H1 (cell line): ENCODE data around the gene SOX6. TPM values are rescaled to one million over a fixed set of nuclear protein-coding genes. Genes with fewer than 3 reads are reported as not detected.

Experiments used
- CTCF ChIA-PET: fragments of 300-600 bp; sonication (Branson Sonifier 250); formaldehyde crosslinking; loops from one replicate; lab custom pipeline; 2021; ENCODE audit not compliant: partially characterized antibody; lab: Charles Lee
- POLR2A ChIA-PET: fragments of 300-600 bp; sonication (Branson Sonifier 250); formaldehyde crosslinking; loops from one replicate; lab custom pipeline; 2021; ENCODE audit warnings: inconsistent platforms; ENCODE audit not compliant: partially characterized antibody; lab: Charles Lee
- DNase-seq, 2 experiments: peaks; one replicate each; pipeline versions ENCODE4 v3.0.0 to v3.0.0-alpha.2; 2010 to 2022; ENCODE audit warnings: low spot score in 2 of 2, low read depth in 1 of 2, mixed read lengths in 1 of 2
- FAIRE-seq: peaks from 2 replicates; lab custom pipeline; 2011; peaks lifted over from hg19 to GRCh38; lab: Jason Lieb, UNC
- H2AFZ ChIP-seq: 2 replicates; pipeline ENCODE4 v1.8.1; 2012; ENCODE audit warnings: low read length, inconsistent platforms
- H2AK5ac ChIP-seq: 2 replicates; pipeline ENCODE4 v1.6.1; 2013; ENCODE audit warnings: low read depth, low read length
- H2BK120ac ChIP-seq: replicated peaks from 2 replicates; pipeline ENCODE3; 2013; ENCODE audit warnings: low read depth, low read length, inconsistent platforms
- H2BK12ac ChIP-seq: 2 replicates; pipeline ENCODE4 v1.6.1; 2013; ENCODE audit warnings: low read depth, low read length
- H2BK15ac ChIP-seq: 2 replicates; pipeline ENCODE4 v1.6.1; 2013; ENCODE audit warnings: low read length
- H2BK20ac ChIP-seq: 2 replicates; pipeline ENCODE4 v1.6.1; 2013; ENCODE audit warnings: low read length
- H2BK5ac ChIP-seq: 2 replicates; pipeline ENCODE4 v1.6.1; 2013; ENCODE audit warnings: low read depth, low read length
- H3K14ac ChIP-seq: 2 replicates; pipeline ENCODE4 v1.6.1; 2013; ENCODE audit warnings: inconsistent platforms; ENCODE audit not compliant: insufficient read length
- H3K18ac ChIP-seq: 2 replicates; pipeline ENCODE4 v1.6.1; 2013; ENCODE audit warnings: low read length; ENCODE audit errors: extremely low read depth
- H3K23ac ChIP-seq: 2 replicates; pipeline ENCODE4 v1.6.1; 2013; ENCODE audit warnings: inconsistent platforms; ENCODE audit not compliant: insufficient read length
- H3K23me2 ChIP-seq: 2 replicates; pipeline ENCODE4 v1.6.1; 2013; ENCODE audit warnings: low read depth, low read length
- H3K27ac ChIP-seq: 2 replicates; pipeline ENCODE4 v1.6.1; 2011; ENCODE audit warnings: low read depth, low read length, inconsistent platforms
- H3K27me3 ChIP-seq, 4 experiments: replicated peaks in 1 of 4; 1 replicate in 1 of 4; 2 replicates in 3 of 4; pipeline versions ENCODE4 v1.6.1 to v1.8.1; 2011 to 2013; ENCODE audit warnings: low read length in 3 of 4, mild to moderate bottlenecking in 3 of 4, inconsistent platforms in 2 of 4, mixed read lengths in 2 of 4, moderate library complexity in 1 of 4; ENCODE audit not compliant: control insufficient read depth in 3 of 4, insufficient read depth in 3 of 4; ENCODE audit errors: extremely low read depth in 1 of 4
- H3K36me3 ChIP-seq, 4 experiments: 2 replicates each; pipeline versions ENCODE4 v1.6.1 to v1.8.1; 2011 to 2013; ENCODE audit warnings: mild to moderate bottlenecking in 4 of 4, low read length in 3 of 4, moderate library complexity in 2 of 4, control low read depth in 1 of 4, inconsistent platforms in 1 of 4; ENCODE audit not compliant: insufficient read depth in 4 of 4, control insufficient read depth in 2 of 4
- H3K4ac ChIP-seq: replicated peaks from 2 replicates; pipeline ENCODE3; 2013; ENCODE audit warnings: low read length, low read depth, mixed read lengths, inconsistent platforms; ENCODE audit not compliant: insufficient read length
- H3K4me1 ChIP-seq, 4 experiments: replicated peaks in 1 of 4; 1 replicate in 1 of 4; 2 replicates in 3 of 4; pipeline versions ENCODE4 v1.6.1 to v1.8.1; 2011 to 2013; ENCODE audit warnings: low read length in 3 of 4, inconsistent platforms in 2 of 4, mixed read lengths in 1 of 4; ENCODE audit not compliant: insufficient read depth in 4 of 4, control insufficient read depth in 3 of 4
- H3K4me2 ChIP-seq, 2 experiments: 2 replicates each; pipeline versions ENCODE4 v1.6.1 to v1.8.1; 2011 to 2013; ENCODE audit warnings: low read depth in 2 of 2, low read length in 2 of 2, control low read depth in 1 of 2, inconsistent platforms in 1 of 2, mild to moderate bottlenecking in 1 of 2; ENCODE audit not compliant: insufficient read depth in 1 of 2
- H3K4me3 ChIP-seq, 4 experiments: fragments of 200-600, 300-600 bp in 1 of 4; sonication (generic), shearing (Covaris generic), sonication (Bioruptor Twin) in 1 of 4; 2 replicates each; pipeline versions ENCODE4 v1.5.1 to v1.8.1; 2011 to 2016; ENCODE audit warnings: low read length in 4 of 4, low read depth in 3 of 4, control low read depth in 2 of 4, inconsistent platforms in 2 of 4, mild to moderate bottlenecking in 2 of 4, mixed read lengths in 1 of 4, moderate library complexity in 1 of 4; ENCODE audit not compliant: insufficient read depth in 2 of 4; ENCODE audit errors: extremely low read depth in 1 of 4
- H3K56ac ChIP-seq: replicated peaks from 2 replicates; pipeline ENCODE3; 2013; ENCODE audit warnings: low read depth, mild to moderate bottlenecking, mixed read lengths, low read length, inconsistent platforms; ENCODE audit not compliant: insufficient read length
- H3K79me1 ChIP-seq: 2 replicates; pipeline ENCODE4 v1.6.1; 2013; ENCODE audit warnings: low read depth, low read length, control low read depth
- H3K79me2 ChIP-seq, 2 experiments: 2 replicates each; pipeline versions ENCODE4 v1.6.1 to v1.8.1; 2012 to 2013; ENCODE audit warnings: low read length in 2 of 2, mild to moderate bottlenecking in 2 of 2, inconsistent platforms in 1 of 2; ENCODE audit not compliant: insufficient read depth in 2 of 2, control insufficient read depth in 1 of 2
- H3K9ac ChIP-seq, 4 experiments: replicated peaks in 1 of 4; 1 replicate in 1 of 4; 2 replicates in 3 of 4; pipeline versions ENCODE4 v1.6.1 to v1.8.1; 2011 to 2013; ENCODE audit warnings: low read depth in 3 of 4, low read length in 3 of 4, control low read depth in 2 of 4, mild to moderate bottlenecking in 2 of 4, moderate library complexity in 2 of 4, inconsistent platforms in 1 of 4; ENCODE audit errors: extremely low read depth in 1 of 4
- H3K9me3 ChIP-seq, 2 experiments: 2 replicates each; pipeline versions ENCODE4 v1.6.1 to v1.8.1; 2012 to 2013; ENCODE audit warnings: mild to moderate bottlenecking in 2 of 2, moderate library complexity in 2 of 2, control low read depth in 1 of 2, inconsistent platforms in 1 of 2, low read depth in 1 of 2, low read length in 1 of 2, mixed read lengths in 1 of 2; ENCODE audit not compliant: insufficient read depth in 2 of 2
- H4K20me1 ChIP-seq, 2 experiments: replicated peaks in 1 of 2; 2 replicates each; pipeline versions ENCODE3 to v1.8.1; 2011 to 2013; ENCODE audit warnings: inconsistent platforms in 2 of 2, low read length in 2 of 2, mild to moderate bottlenecking in 1 of 2; ENCODE audit not compliant: insufficient read depth in 2 of 2, control insufficient read depth in 1 of 2
- H4K5ac ChIP-seq: 2 replicates; pipeline ENCODE4 v1.6.1; 2013; ENCODE audit warnings: low read length, low read depth, mixed read lengths, inconsistent platforms; ENCODE audit not compliant: insufficient read length
- H4K8ac ChIP-seq: 2 replicates; pipeline ENCODE4 v1.8.0; 2013; ENCODE audit warnings: mild to moderate bottlenecking, moderate library complexity, low read length, inconsistent platforms; ENCODE audit not compliant: insufficient read depth; ENCODE audit errors: extremely low read depth
- H4K91ac ChIP-seq: replicated peaks from 2 replicates; pipeline ENCODE3; 2013; ENCODE audit warnings: low read length, mixed read lengths, inconsistent platforms; ENCODE audit not compliant: insufficient read length
- BRCA1 ChIP-seq: IDR thresholded peaks from 2 replicates; pipeline ENCODE4 v1.6.1; 2012; ENCODE audit warnings: low read depth, low read length, improper control_type of control experiment
- CBX5 ChIP-seq: fragments of 300-800, 300-1000 bp; sonication (generic); IDR thresholded peaks from 2 replicates; pipeline ENCODE4 v1.7.1; 2016; ENCODE audit warnings: antibody characterized with exemption, low read length, low read depth
- CBX8 ChIP-seq: fragments of 300-800, 300-1000 bp; sonication (generic); IDR thresholded peaks from 2 replicates; pipeline ENCODE4 v1.7.1; 2016; ENCODE audit warnings: low read depth, low read length, borderline replicate concordance
- CEBPB ChIP-seq: IDR thresholded peaks from 2 replicates; pipeline ENCODE4 v1.6.1; 2012; ENCODE audit warnings: low read depth, low read length
- GABPA ChIP-seq: IDR thresholded peaks from 2 replicates; pipeline ENCODE4 v1.6.1; 2011; ENCODE audit warnings: mild to moderate bottlenecking, low read length, moderate library complexity, borderline replicate concordance; ENCODE audit not compliant: insufficient read depth
- HDAC6 ChIP-seq: IDR thresholded peaks from one replicate; pipeline ENCODE4 v1.7.1; 2012; ENCODE audit warnings: low read depth, mild to moderate bottlenecking, inconsistent platforms, low read length, moderate library complexity
- JUND ChIP-seq: IDR thresholded peaks from 2 replicates; pipeline ENCODE4 v1.6.1; 2011; ENCODE audit warnings: mild to moderate bottlenecking, improper control_type of control experiment, low read length
- POLR2A ChIP-seq, 2 experiments: IDR thresholded peaks; 1 replicate in 1 of 2; 2 replicates in 1 of 2; pipeline ENCODE4 v1.6.1; 2011; ENCODE audit warnings: low read depth in 2 of 2, low read length in 2 of 2, mild to moderate bottlenecking in 2 of 2; ENCODE audit errors: control extremely low read depth in 1 of 2
- POLR2AphosphoS5 ChIP-seq: IDR thresholded peaks from 2 replicates; pipeline ENCODE4 v1.6.1; 2011; ENCODE audit warnings: low read depth, low read length
- RAD21 ChIP-seq, 2 experiments: IDR thresholded peaks in 1 of 2; conservative IDR thresholded peaks in 1 of 2; 2 replicates each; pipeline ENCODE4 v1.6.1; 2011; ENCODE audit warnings: low read depth in 2 of 2, low read length in 2 of 2, improper control_type of control experiment in 1 of 2, inconsistent platforms in 1 of 2, mild to moderate bottlenecking in 1 of 2, moderate library complexity in 1 of 2
- RFX5 ChIP-seq: IDR thresholded peaks from 2 replicates; pipeline ENCODE4 v1.6.1; 2011; ENCODE audit warnings: low read depth, low read length, improper control_type of control experiment, borderline replicate concordance
- RXRA ChIP-seq: IDR thresholded peaks from 2 replicates; pipeline ENCODE4 v1.6.1; 2011; ENCODE audit warnings: low read depth, mild to moderate bottlenecking, low read length, moderate library complexity; ENCODE audit not compliant: insufficient read depth
- SP4 ChIP-seq: IDR thresholded peaks from 2 replicates; pipeline ENCODE4 v1.6.1; 2012; ENCODE audit warnings: low read length, inconsistent platforms
- SUZ12 ChIP-seq: fragments of 200-600 bp; sonication (generic); IDR thresholded peaks from 2 replicates; pipeline ENCODE4 v1.6.1; 2012; ENCODE audit warnings: mild to moderate bottlenecking, inconsistent platforms, low read length, moderate library complexity, mixed read lengths
- ZNF274 ChIP-seq: IDR thresholded peaks from 2 replicates; pipeline ENCODE4 v1.7.0; 2012; ENCODE audit warnings: low read length, borderline replicate concordance; ENCODE audit errors: extremely low read depth
- polyA plus RNA-seq, 7 experiments: library from polyadenylated mRNA; depleted of rRNA in 3 of 7; stranded (reverse) in 5 of 7; unstranded in 2 of 7; fragments of >200 nt in 5 of 7; fragments of 200-250 nt in 2 of 7; gene quantifications; 1 replicate in 5 of 7; 2 replicates in 1 of 7; 4 replicates in 1 of 7; pipeline versions ENCODE4 v1.2.1 to v1.2.3, GENCODE V29; 2011 to 2013; ENCODE audit warnings: missing spikeins in 2 of 7, mixed read lengths in 2 of 7
- total RNA-seq: library from RNA; stranded (reverse); fragmentation: NEBNext Ultra II Directional; extraction: Animal tissue kit (Norgen Biotek cat#: 25700); gene quantifications from 2 replicates; pipeline ENCODE4 v1.2.1, GENCODE V29; 2021

Gene SOX6
- total and polyA plus RNA-seq, 2 of the 8 experiments (the other 6 are each of a cell fraction or from before 2014, with no cell fraction given): 0.09 TPM; not detected in 1

DNA sequence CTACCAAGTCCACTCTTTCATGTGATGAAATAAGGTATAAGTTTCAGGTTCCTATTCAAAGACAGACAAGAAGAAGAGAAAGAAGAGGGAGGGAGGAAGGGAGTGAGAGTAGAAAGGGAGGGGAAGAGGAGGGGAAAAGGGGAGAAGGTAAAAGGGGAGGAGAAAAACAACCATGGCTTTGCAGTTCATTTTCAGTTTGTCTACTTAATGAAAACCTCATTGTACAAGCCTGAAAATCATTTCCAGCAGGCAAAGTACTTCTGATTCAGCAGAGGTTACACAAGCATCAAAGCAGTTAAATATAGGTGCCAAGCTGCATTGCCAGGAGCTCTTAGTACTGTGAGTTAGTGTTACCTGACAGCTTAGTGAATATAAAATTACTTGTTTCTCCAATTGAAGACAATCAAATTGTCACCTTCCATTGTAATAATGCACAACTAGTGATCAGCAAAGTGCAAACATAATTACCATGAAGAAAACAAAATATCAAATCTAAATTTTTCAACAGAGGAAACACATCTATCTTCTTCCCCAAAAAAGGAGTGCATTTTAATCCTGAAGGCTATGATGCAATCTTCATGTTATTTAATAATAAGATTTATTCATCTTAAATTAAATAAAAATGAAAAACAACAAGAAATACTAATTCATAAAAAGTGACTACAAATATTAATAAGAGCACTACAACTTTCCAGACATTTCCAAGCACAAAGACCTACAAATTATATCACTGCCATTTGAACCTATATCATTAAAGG lies 8.2 kb downstream of the SOX6 start:
- Histone ChIP-seq H3K4me1 (no peaks in the 10 kb centered on the region), H2BK5ac (no peak overlapping the region), H3K79me2 (no peaks in the 10 kb centered on the region), H3K4me2 (no peak overlapping the region), H4K20me1 (no peaks in the 10 kb centered on the region), H3K9ac (no peak overlapping the region), H3K56ac (no peak overlapping the region), H3K18ac (no peak overlapping the region), H4K91ac (no peak overlapping the region), H2BK15ac (no peak overlapping the region), H2AK5ac (no peak overlapping the region), H2AFZ (no peak overlapping the region), H2BK20ac (no peak overlapping the region), H3K23me2 (peaks cover 2% of the 10 kb centered on the region; the same call in 1 of the 2 replicates), H3K36me3 (no peaks in the 10 kb centered on the region), H3K9me3 (no peaks in the 10 kb centered on the region), H4K8ac (no peak overlapping the region), H2BK120ac (no peak overlapping the region), H3K79me1 (no peaks in the 10 kb centered on the region), H3K4me3 (no peak overlapping the region), H3K27me3 (no peaks in the 10 kb centered on the region), H4K5ac (no peak overlapping the region), H3K14ac (no peak overlapping the region), H3K4ac (no peak overlapping the region), H3K23ac (no peak overlapping the region), H2BK12ac (no peak overlapping the region), H3K27ac (no peak overlapping the region)
- ChIA-PET POLR2A (no interaction called here), CTCF (interaction anchor here (1.1 kb wide), 1 partner anchor 263 kb away, joined by 3 read pairs; no protein-coding TSS in a partner anchor)
- FAIRE-seq: no peak
- DNase-seq: no peak
- TF ChIP-seq CBX8: no peak
- no peak for TF ChIP-seq SUZ12
- no peak for TF ChIP-seq CEBPB
- TF ChIP-seq RXRA: no peak
- TF ChIP-seq POLR2AphosphoS5: no peak
- no peak for TF ChIP-seq RFX5
- TF ChIP-seq BRCA1: no peak
- no peak for TF ChIP-seq POLR2A (IDR thresholded peaks at IDR 0.05; ENCODE audit: control extremely low read depth in 1 of 2, low read depth in 2 of 2, low read length in 2 of 2)
- no peak for TF ChIP-seq ZNF274
- TF ChIP-seq CBX5: no peak
- no peak for TF ChIP-seq SP4
- no peak for TF ChIP-seq HDAC6
- TF ChIP-seq GABPA: no peak
- no peak for TF ChIP-seq JUND
- no peak for TF ChIP-seq RAD21 (IDR thresholded peaks at IDR 0.05 in 1 of 2, conservative IDR thresholded peaks at IDR 0.05 in 1 of 2; ENCODE audit: low read depth in 2 of 2, low read length in 2 of 2)
